Measurements from ENCODE around the gene CFAP410. TPM values are rescaled to one million over a fixed set of nuclear protein-coding genes. Genes with fewer than 3 reads are reported as not detected.
"Not testable (repeated sequence)": the region's sequence is repeated elsewhere in the genome, so short reads cannot be mapped to it uniquely, and the experiment has no call there.

CFAP410 gene
- total RNA-seq, 2 donors from 2014 or later = 62.5 to 71.3 TPM

DNA sequence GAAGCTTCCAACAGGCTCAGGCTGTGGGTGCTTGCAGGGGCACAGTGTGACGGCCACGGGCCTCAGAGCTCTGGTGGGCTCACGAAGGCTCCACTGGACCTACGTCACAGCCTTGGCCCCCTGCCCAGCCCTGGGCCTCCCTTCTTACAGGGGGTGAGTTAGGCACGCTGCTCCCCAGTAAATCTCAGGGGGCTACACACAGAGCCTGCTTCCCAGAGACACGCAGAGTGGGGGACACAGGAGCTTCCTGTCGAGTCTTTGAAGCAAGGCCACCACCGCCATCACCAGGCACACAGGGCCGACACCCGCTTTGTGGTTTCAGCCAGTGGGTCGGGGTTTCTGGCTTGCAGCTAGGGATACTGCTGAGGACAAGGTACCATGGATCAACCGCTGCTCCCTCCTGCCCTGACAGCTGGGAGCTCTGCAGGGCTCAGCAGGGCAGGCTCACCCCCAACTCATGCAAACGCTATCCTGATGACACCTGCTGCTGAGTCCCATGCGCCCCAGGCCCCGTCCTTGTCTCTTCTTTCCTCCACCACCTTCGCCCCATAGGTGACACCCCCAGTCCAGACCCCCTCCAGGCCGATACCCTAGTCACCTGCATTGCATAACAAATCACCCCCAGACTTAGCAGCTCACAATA is 5.5 kb upstream of the CFAP410 start:
- TF ChIP-seq POLR2AphosphoS5 (IDR thresholded peaks at IDR 0.05) (no peak), POLR2A (IDR thresholded peaks at IDR 0.05) (no peak)
- TF ChIP-seq, protein P1, sequence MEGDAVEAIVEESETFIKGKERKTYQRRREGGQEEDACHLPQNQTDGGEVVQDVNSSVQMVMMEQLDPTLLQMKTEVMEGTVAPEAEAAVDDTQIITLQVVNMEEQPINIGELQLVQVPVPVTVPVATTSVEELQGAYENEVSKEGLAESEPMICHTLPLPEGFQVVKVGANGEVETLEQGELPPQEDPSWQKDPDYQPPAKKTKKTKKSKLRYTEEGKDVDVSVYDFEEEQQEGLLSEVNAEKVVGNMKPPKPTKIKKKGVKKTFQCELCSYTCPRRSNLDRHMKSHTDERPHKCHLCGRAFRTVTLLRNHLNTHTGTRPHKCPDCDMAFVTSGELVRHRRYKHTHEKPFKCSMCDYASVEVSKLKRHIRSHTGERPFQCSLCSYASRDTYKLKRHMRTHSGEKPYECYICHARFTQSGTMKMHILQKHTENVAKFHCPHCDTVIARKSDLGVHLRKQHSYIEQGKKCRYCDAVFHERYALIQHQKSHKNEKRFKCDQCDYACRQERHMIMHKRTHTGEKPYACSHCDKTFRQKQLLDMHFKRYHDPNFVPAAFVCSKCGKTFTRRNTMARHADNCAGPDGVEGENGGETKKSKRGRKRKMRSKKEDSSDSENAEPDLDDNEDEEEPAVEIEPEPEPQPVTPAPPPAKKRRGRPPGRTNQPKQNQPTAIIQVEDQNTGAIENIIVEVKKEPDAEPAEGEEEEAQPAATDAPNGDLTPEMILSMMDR (IDR thresholded peaks at IDR 0.05) = no peak
- no peak for DNase-seq (ENCODE audit: low spot score)

DNA sequence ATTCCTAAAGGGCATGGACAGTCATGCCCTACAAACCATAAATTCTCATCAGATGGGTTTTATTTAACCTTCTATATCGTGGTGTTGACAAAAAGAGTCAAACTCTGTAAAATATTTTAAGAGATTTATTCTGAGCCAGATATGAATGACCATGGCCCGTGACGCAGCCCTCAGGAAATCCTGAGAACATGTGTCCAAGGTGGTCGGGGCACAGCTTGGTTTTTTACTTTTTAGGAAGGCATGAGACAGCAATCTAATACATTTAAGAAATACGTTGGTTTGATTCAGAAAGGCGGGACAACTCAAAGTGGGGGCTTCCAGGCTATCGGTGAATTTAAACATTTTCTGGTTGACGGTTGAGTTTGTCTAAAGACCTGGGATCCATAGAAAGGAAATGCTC is 3.8 kb upstream of the CFAP410 start:
- H3K4me1 ChIP-seq (replicated peaks); H3K9me3 ChIP-seq; intact Hi-C loops (cut with DNase I); H3K4me3 ChIP-seq; H3K27ac ChIP-seq; H3K36me3 ChIP-seq; DNase-seq (ENCODE audit: low spot score); H3K27me3 ChIP-seq (replicated peaks; ENCODE audit: insufficient read depth): not testable (repeated sequence)
- WGBS = 75% methylated on average over 8 of the region's 8 CpGs

More for the DNA sequence above, 5.5 kb upstream of the CFAP410 start:
- no peak overlapping the region for H3K27ac ChIP-seq
- H3K4me1 ChIP-seq (replicated peaks) = peaks cover 10% of the 10 kb centered on the region
- WGBS = 88% methylated on average over 17 of the region's 17 CpGs
- no peaks in the 10 kb centered on the region for H3K27me3 ChIP-seq (replicated peaks; ENCODE audit: insufficient read depth)
- H3K36me3 ChIP-seq = no peaks in the 10 kb centered on the region
- intact Hi-C loops (cut with DNase I) = no loop called here
- H3K4me3 ChIP-seq = no peak overlapping the region
- no peaks in the 10 kb centered on the region for H3K9me3 ChIP-seq

DNA sequence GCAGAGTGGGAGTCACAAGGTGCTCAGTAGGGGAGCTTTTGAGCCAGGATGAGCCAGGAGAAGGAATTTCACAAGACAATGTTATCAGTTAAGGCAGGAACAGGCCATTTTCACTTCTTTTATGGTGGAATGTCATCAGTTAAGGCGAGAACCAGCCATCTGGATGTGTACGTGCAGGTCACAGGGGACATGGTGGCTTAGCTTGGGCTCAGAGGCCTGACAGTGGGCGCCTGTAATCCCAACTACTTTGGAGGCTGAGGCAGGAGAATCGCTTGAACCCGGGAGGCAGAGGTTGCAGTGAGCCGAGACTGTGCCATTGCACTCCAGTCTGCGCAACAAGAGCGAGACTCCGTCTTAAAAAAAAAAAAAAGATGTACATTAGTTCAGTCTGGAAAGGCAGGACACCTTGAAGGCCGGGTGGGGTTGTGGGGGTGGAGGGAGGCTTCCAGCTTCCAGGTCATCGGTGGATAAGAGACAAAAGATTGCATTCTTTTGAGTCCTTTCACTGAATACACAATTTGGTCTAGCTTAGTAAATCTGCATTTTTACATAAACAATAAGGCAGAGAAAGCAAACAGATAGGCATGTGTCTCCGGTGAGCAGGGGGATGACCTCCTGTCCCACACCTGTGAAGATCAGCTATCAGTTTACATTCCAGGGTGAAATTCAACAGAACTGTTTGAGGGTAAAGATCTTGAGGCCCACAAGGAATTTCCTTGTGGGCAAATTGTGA is 2.7 kb upstream of the CFAP410 start:
- H3K9me3 ChIP-seq; H3K27me3 ChIP-seq (replicated peaks; ENCODE audit: insufficient read depth); intact Hi-C loops (cut with DNase I); DNase-seq (ENCODE audit: low spot score); H3K4me1 ChIP-seq (replicated peaks); H3K4me3 ChIP-seq; H3K36me3 ChIP-seq; H3K27ac ChIP-seq: not testable (repeated sequence)
- WGBS = 71% methylated on average over 12 of the region's 12 CpGs

DNA sequence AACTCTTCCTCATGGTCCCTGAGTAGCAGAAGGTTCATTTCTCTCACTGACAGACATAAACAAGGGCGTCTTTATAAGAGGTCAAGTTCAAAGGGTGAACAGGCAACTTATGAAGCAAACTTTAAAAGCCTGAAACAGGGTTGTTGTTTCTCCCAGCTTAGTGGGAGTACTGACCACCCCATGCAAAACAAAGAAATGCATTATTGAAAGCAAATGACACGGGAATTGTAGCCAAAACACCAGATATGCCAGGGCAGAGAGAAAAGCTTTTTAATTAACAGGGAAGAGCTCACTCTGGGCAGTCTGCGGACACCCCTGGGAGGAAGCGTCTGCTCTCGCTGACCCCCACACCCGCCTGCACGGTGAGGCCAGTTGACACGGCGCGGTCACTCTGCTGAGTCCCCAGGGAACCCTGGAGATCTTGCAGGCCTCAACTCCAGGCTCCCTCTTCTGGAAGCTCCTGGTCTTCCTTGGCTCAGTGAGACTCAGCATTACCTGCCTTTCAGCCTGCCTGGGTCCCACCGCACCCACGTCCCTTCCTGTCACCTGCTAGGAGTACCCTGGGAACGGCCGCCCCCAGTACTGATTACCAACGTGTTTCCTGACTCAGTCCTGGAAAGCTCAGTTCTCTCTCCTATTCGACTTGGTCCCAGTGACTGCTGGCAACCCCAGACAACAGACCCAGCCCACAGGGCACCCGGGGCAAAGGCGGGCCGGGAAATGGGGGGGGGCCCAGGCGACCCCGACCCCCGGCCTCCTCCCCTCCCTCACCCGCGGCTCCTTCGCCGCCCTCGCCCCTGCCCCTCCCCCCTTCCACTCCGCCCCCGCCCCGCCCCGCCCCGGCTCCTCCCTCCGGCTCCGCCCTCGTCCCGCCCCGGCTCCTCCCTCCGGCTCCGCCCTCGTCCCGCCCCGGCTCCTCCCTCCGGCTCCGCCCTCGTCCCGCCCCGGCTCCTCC is 972 bp downstream of the CFAP410 start:
- H3K27me3 ChIP-seq (replicated peaks; ENCODE audit: insufficient read depth) = no peaks in the 10 kb centered on the region
- no peaks in the 10 kb centered on the region for H3K4me1 ChIP-seq (replicated peaks)
- H3K27ac ChIP-seq = peak overlapping the region; percentile 78 to 94
- H3K9me3 ChIP-seq = no peaks in the 10 kb centered on the region
- DNase-seq (ENCODE audit: low spot score) = peak; percentile 64
- TF ChIP-seq, protein P1 (IDR thresholded peaks at IDR 0.05) = peak in 2 of 4 experiments; percentile 43 to 49
- TF ChIP-seq POLR2A (IDR thresholded peaks at IDR 0.05) = no peak
- H3K4me3 ChIP-seq = peak overlapping the region; percentile 20 to 31
- 10% methylated on average over 24 of the region's 47 CpGs for whole genome bisulfite sequencing
- intact Hi-C loops (cut with DNase I) = no loop called here
- no peaks in the 10 kb centered on the region for H3K36me3 ChIP-seq

DNA sequence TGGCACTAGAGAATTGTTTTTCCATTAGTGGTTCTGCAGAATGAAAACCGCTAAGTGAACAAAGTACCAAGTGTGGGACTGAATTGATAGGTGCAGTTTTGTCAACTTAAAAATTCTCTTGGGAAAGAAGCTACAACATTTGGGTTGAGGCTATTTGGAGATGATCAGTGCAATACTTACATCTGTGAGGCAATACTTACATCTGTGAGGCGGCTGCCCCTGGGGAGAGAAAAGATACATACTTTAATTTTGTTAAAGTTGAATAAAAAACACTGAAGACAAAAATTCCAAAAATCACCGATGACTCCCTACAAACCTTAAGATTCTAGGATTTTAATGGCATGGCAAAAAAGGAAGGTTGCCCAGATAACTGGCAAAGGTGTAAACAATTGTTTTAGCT is 1.7 kb downstream of the CFAP410 start:
- no peak for DNase-seq (ENCODE audit: low spot score)
- H3K27ac ChIP-seq = peak overlapping the region in 1 of 2 donors; percentile 78
- H3K27me3 ChIP-seq (replicated peaks; ENCODE audit: insufficient read depth) = no peaks in the 10 kb centered on the region
- no peaks in the 10 kb centered on the region for H3K9me3 ChIP-seq
- H3K4me1 ChIP-seq (replicated peaks) = no peaks in the 10 kb centered on the region
- TF ChIP-seq POLR2AphosphoS5 (IDR thresholded peaks at IDR 0.05) = no peak
- no peak for TF ChIP-seq POLR2A (IDR thresholded peaks at IDR 0.05)
- TF ChIP-seq, protein P1 (IDR thresholded peaks at IDR 0.05) = no peak
- WGBS = 72% methylated on average over 3 of the region's 3 CpGs
- H3K36me3 ChIP-seq = no peaks in the 10 kb centered on the region
- intact Hi-C loops (cut with DNase I) = no loop called here
- H3K4me3 ChIP-seq = no peak overlapping the region

Data from prostate gland (tissue), 2 donors.